C4-2B (cell line): Measurements from ENCODE around the gene ADCY6.

Experiments
- CTCF ChIP-seq: fragments of 450-650 bp; conservative IDR thresholded peaks from 2 replicates; pipeline ENCODE4 v1.5.1; 2017; ENCODE audit warnings: mild to moderate bottlenecking
- ZFX ChIP-seq: fragments of 450-650 bp; IDR thresholded peaks from 2 replicates; pipeline ENCODE4 v1.6.1; 2017

- no peak for TF ChIP-seq CTCF
- TF ChIP-seq ZFX = peak; percentile 55; the same call in 1 of the 2 replicates
These were observed at the start of gene ADCY6 for GRCh38 chr12:48788854-48789775.
